B cell (primary cell): ENCODE measurements around the gene DENND1A.

Experiments
- EZH2 ChIP-seq: IDR thresholded peaks from 2 replicates; pipeline ENCODE4 v1.6.1; 2012; ENCODE audit warnings: borderline replicate concordance, low read depth, mild to moderate bottlenecking, moderate library complexity, low read length; ENCODE audit not compliant: insufficient read depth, poor library complexity, severe bottlenecking
- TF ChIP-seq, protein P1 (sequence below): fragments of 200-600 bp; IDR thresholded peaks from one replicate; pipeline ENCODE4 v1.8.0; 2022; ENCODE audit warnings: antibody characterized with exemption, mild to moderate bottlenecking

DNA sequence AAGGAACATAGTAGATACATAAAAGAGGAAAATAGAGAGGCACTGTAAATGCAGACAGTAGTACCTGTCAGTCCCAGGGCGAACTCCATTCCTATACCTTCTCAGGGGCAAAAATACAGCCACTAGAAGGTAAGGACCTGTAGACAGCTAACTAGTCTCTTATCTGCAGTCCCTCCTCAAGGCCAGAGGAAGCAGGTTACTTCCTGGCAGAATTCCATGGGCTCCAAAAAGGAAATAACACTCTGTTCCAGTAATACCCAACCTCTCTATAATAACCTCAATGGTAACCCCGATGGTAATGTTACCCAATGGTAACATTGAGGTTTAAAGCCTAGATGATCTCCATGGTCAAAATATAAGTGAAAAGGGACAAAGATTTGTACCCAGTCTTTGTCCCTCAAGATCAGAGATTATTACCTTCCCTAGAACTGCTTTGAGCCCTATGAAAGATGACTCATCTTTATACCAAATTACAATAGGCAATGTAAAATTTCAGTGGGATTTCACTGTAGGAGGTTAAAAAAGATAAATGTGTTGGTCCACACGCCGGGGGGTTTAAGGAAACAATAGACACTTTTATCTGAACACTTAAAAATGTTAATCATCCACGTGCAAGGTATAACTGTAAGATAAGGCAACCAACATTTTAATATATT lies 113.0 kb downstream of the DENND1A start:
- TF ChIP-seq, protein P1, sequence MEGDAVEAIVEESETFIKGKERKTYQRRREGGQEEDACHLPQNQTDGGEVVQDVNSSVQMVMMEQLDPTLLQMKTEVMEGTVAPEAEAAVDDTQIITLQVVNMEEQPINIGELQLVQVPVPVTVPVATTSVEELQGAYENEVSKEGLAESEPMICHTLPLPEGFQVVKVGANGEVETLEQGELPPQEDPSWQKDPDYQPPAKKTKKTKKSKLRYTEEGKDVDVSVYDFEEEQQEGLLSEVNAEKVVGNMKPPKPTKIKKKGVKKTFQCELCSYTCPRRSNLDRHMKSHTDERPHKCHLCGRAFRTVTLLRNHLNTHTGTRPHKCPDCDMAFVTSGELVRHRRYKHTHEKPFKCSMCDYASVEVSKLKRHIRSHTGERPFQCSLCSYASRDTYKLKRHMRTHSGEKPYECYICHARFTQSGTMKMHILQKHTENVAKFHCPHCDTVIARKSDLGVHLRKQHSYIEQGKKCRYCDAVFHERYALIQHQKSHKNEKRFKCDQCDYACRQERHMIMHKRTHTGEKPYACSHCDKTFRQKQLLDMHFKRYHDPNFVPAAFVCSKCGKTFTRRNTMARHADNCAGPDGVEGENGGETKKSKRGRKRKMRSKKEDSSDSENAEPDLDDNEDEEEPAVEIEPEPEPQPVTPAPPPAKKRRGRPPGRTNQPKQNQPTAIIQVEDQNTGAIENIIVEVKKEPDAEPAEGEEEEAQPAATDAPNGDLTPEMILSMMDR: no peak
- TF ChIP-seq EZH2: no peak
